Transverse colon (tissue), 4 donors: ENCODE data around the gene C9orf85.
"Not testable (repeated sequence)": the region's sequence is repeated elsewhere in the genome, so short reads cannot be mapped to it uniquely, and the experiment has no call there.

Experiments used
- CTCF ChIP-seq, 5 experiments: fragments of 200-600 bp in 3 of 5; fragments of 450-650 bp in 2 of 5; sonication (generic) in 3 of 5; IDR thresholded peaks; 1 replicate in 2 of 5; 2 replicates in 3 of 5; pipeline ENCODE4 v1.5.1; 2016 to 2017; ENCODE audit warnings: antibody characterized with exemption in 5 of 5, inconsistent platforms in 3 of 5, mild to moderate bottlenecking in 2 of 5, moderate library complexity in 1 of 5
- EP300 ChIP-seq: sonication (generic); formaldehyde crosslinking; IDR thresholded peaks from one replicate; pipeline ENCODE4 v1.6.1; 2017; ENCODE audit warnings: antibody characterized with exemption, low read depth
- POLR2A ChIP-seq: fragments of 450-650 bp; IDR thresholded peaks from one replicate; pipeline ENCODE4 v1.6.1; 2016; ENCODE audit warnings: antibody characterized with exemption, mild to moderate bottlenecking, moderate library complexity
- POLR2AphosphoS5 ChIP-seq, 3 donors: sonication (generic); formaldehyde crosslinking; IDR thresholded peaks; one replicate each; pipeline ENCODE4 v1.6.1; 2016; ENCODE audit warnings: antibody characterized with exemption in 3 of 3

GRCh38 chr9:71898756-71899155 is 12.7 kb upstream of the C9orf85 start:
- TF ChIP-seq CTCF (IDR thresholded peaks at IDR 0.05); POLR2A; POLR2AphosphoS5 (IDR thresholded peaks at IDR 0.05); EP300: not testable (repeated sequence)
